GM18519 (cell line): ENCODE measurements around the gene ZNF738.
"Not testable (repeated sequence)": the region's sequence is repeated elsewhere in the genome, so short reads cannot be mapped to it uniquely, and the experiment has no call there.

Experiments
- ATAC-seq: cut with Tn5 transposase; IDR thresholded peaks from one replicate; pipeline ENCODE4 v1.9.1; 2021; ENCODE audit warnings: mild to moderate bottlenecking, moderate library complexity; ENCODE audit not compliant: unreplicated experiment, low FRiP score

Gene ZNF738

DNA sequence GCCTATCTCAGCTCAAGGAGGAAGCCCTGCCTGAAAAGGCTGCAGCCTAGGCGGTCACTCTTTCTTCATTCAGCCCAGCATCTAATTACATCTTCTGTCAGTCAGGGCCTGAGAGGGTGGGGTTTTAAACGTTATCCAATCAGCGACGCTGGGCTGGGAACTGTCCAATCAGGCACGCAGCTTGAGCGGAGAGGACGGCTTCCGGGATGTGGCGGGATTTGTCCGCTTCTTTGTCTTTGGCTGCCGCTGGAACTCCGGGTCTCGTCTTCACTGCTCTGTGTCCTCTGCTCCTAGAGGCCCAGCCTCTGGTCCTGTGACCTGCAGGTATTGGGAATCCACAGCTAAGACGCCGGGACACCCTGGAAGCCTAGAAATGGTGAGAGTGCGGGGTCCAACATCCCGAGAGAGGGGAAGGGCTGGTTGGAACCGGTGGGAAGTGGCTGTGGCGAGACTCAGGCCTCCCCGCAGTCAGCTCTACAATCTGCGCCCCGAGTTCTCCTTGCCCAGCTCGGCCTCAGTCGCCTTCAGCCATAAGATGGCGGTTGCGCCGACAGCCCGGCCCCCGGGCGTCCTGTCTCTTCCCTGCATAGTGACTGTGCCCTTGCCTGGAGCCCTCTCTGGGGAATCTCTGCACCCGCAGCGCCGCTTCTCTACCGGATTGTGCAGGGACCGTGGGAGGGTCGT is at the start of gene ZNF738:
Gene ZNF738, plus strand, starts transcription at position 233 of the 684 bp plus-strand sequence. Its CDS starts 141 bp downstream, at position 374.
- peak; percentile 98 for ATAC-seq

- not testable (repeated sequence) for ATAC-seq
Observed at GRCh38 chr19:21312807-21313206, 46.0 kb upstream of the ZNF738 start.

GRCh38 chr19:21314676-21315075 is 44.1 kb upstream of the ZNF738 start:
- no peak for ATAC-seq

DNA sequence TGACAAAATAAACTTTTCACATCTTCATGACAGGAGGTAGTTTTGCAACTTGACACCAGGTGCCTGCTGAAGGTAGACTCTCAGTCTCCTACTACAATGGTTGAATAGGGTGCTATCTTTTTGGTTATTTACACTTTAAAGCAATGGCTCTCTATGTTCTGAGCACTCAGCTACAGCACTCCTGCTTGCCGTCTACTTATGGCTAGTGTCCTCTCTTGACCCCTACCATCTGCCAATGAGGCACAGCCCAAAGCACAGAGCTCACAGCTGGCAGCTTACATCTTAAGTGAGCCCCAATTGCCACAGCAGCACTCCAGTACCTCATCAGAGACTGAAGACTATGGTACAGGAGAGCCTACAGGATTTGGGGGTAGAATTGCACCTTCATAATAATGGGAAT is 41.0 kb upstream of the ZNF738 start:
- ATAC-seq: no peak

DNA sequence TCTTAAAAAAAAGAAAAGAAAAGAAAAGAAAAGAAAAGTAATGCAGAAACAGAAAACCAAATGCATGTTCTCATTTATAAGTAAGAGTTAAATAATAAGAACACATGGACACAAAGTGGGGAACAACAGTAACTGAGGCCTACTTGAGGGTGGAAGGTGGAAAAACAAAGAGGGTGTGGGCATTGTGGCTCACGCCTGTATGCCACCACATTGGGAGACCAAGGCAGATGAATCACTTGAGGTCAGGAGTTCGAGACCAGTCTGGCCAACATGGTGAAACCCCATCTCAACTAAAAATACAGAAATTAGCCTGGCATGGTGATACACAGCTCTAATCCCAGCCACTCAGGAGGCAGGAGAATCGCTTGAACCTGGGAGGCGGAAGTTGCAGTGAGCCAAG is 37.7 kb upstream of the ZNF738 start:
- ATAC-seq: no peak

- ATAC-seq: no peak
Observed at GRCh38 chr19:21321996-21322395, 36.8 kb upstream of the ZNF738 start.

GRCh38 chr19:21322528-21322927 is 36.3 kb upstream of the ZNF738 start:
- ATAC-seq: no peak

- no peak for ATAC-seq
Observed at GRCh38 chr19:21323000-21323399, 35.8 kb upstream of the ZNF738 start.

- ATAC-seq: no peak
Observed at GRCh38 chr19:21326169-21326568, 32.6 kb upstream of the ZNF738 start.

- ATAC-seq: no peak
Observed at GRCh38 chr19:21328406-21328805, 30.4 kb upstream of the ZNF738 start.

GRCh38 chr19:21328885-21329605 is 29.8 kb upstream of the ZNF738 start, which contains the start of gene ZNF708:
TSS of gene ZNF708 (minus strand) at chr19:21329410. CDS start at chr19:21329212, 198 bp downstream.
- ATAC-seq: peak; percentile 98

DNA sequence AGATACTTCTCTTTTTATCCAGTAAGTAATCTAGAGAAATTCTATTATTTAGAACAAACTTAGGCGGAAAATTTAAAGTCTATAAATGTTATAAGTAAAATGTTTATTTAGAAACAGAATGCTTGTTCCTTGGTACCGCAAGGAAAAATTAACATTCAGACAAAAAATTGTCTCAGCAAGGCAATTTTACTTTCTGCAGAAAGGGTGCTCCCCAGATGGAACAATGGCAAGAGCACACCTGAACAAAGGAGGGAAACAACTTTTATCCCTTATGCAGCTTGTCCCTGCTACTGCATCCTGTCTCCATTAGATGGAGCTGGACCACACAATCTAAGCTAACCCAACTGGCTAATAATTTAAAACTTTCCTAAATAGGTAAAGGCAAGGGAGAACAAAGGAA is 23.1 kb upstream of the ZNF738 start:
- no peak for ATAC-seq

GRCh38 chr19:21344841-21345240 is 14.0 kb upstream of the ZNF738 start:
- not testable (repeated sequence) for ATAC-seq

- ATAC-seq: no peak
Observed at GRCh38 chr19:21352830-21353229, 6.0 kb upstream of the ZNF738 start.

- no peak for ATAC-seq
Observed at GRCh38 chr19:21362291-21362690, 3.5 kb downstream of the ZNF738 start.

GRCh38 chr19:21383980-21384582 is 25.3 kb downstream of the ZNF738 start:
- no peak for ATAC-seq

- ATAC-seq: no peak
Observed at GRCh38 chr19:21396121-21396520, 37.3 kb downstream of the ZNF738 start.

DNA sequence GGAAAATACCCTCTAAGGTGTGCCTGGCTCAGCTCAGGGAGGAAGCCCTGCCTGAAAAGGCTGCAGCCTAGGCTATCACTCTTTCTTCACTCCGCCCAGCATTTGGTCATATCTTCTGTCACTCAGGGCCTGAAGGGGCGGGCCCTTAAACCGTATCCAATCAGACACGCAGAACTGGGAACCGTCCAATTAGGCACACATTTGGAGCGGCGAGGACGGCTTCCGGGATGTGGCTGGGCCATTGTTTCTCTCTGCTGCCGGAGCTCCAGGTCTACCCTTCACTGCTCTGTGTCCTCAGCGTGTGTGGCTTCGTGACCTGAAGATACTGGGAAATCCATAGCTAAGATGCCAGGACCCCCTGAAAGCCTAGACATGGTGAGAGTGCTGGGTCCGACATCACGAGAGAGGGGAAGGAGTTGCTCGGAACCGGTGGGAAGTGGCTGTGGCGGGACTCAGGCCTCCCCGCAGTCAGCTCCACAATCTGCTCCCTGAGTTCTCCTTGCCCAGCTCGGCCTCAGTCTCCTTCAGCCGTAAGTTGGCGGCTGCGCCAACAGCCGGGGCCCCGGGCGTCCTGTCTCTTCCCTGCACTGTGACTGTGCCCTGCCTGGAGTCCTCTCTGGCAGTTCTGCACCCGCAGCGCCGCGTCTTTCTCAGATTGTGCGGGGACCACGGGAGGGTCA is 38.2 kb downstream of the ZNF738 start, which contains the start of gene ZNF493:
Gene ZNF493, plus strand, starts transcription at position 241 of the 680 bp plus-strand sequence. Its CDS starts 105 bp downstream, at position 346.
- ATAC-seq: peak; percentile 100

- ATAC-seq: no peak
Observed at GRCh38 chr19:21398851-21399250, 40.1 kb downstream of the ZNF738 start.

- ATAC-seq: no peak
Observed at GRCh38 chr19:21402303-21402985, 43.6 kb downstream of the ZNF738 start.
